ENCODE measurements around the gene SPG11. TPM values are rescaled to one million over a fixed set of nuclear protein-coding genes. Genes with fewer than 3 reads are reported as not detected.

SPG11 gene
- total and polyA plus RNA-seq, 8 donors = 12.1 to 240 (median 104) TPM

- no peak for DNase-seq
- Histone ChIP-seq H3K36me3 (peaks cover 0 to 29% (median 10%) of the 10 kb centered on the region in 4 donors), H3K27me3 (no peaks in the 10 kb centered on the region), H3K9me3 (no peaks in the 10 kb centered on the region), H3K27ac (no peak overlapping the region), H3K4me1 (peaks cover 2 to 13% (median 5%) of the 10 kb centered on the region in 4 donors), H3K4me3 (no peak overlapping the region)
- TF ChIP-seq POLR2AphosphoS5 (IDR thresholded peaks at IDR 0.05) (no peak), EP300 (IDR thresholded peaks at IDR 0.05) (no peak), POLR2A (IDR thresholded peaks at IDR 0.05) (no peak), CTCF (IDR thresholded peaks at IDR 0.05) (no peak)
- 67 to 83% (median 74%) methylated on average over 10 of the region's 10 CpGs for WGBS, 5 donors
- intact Hi-C loops (cut with DNase I; ENCODE audit: low total_unique reads) = no loop called here
These were observed 133.4 kb downstream of the SPG11 start for GRCh38 chr15:44529864-44530604.

- TF ChIP-seq CTCF (IDR thresholded peaks at IDR 0.05) (no peak), POLR2A (IDR thresholded peaks at IDR 0.05) (no peak), EP300 (IDR thresholded peaks at IDR 0.05) (no peak), POLR2AphosphoS5 (IDR thresholded peaks at IDR 0.05) (no peak)
- Histone ChIP-seq H3K36me3 (peaks cover 17 to 45% (median 31%) of the 10 kb centered on the region in 4 donors), H3K27ac (no peak overlapping the region), H3K4me3 (no peak overlapping the region), H3K27me3 (no peaks in the 10 kb centered on the region), H3K4me1 (no peaks in the 10 kb centered on the region), H3K9me3 (no peaks in the 10 kb centered on the region)
- DNase-seq = no peak
- 70 to 85% (median 74%) methylated on average over 2 of the region's 2 CpGs for WGBS, 5 donors
- intact Hi-C loops (cut with DNase I; ENCODE audit: low total_unique reads) = no loop called here
These were observed 136.2 kb downstream of the SPG11 start for GRCh38 chr15:44527241-44527640.

- Histone ChIP-seq H3K9me3 (no peaks in the 10 kb centered on the region), H3K4me1 (no peaks in the 10 kb centered on the region), H3K4me3 (no peak overlapping the region), H3K27ac (no peak overlapping the region), H3K27me3 (no peaks in the 10 kb centered on the region), H3K36me3 (peaks cover 17 to 64% (median 48%) of the 10 kb centered on the region in 4 donors)
- DNase-seq = no peak
- intact Hi-C loops (cut with DNase I; ENCODE audit: low total_unique reads) = no loop called here
- 91 to 100% (median 97%) methylated on average over 1 of the region's 1 CpG for WGBS, 5 donors
- no peak for TF ChIP-seq POLR2AphosphoS5 (IDR thresholded peaks at IDR 0.05)
- TF ChIP-seq EP300 (IDR thresholded peaks at IDR 0.05) = no peak
- no peak for TF ChIP-seq CTCF (IDR thresholded peaks at IDR 0.05)
- TF ChIP-seq POLR2A (IDR thresholded peaks at IDR 0.05) = no peak
These were observed 138.4 kb downstream of the SPG11 start for GRCh38 chr15:44525018-44525417.

- peaks cover 22 to 85% (median 77%) of the 10 kb centered on the region in 4 donors for H3K36me3 ChIP-seq
- intact Hi-C loops (cut with DNase I; ENCODE audit: low total_unique reads) = no loop called here
- DNase-seq = no peak
- TF ChIP-seq POLR2A (IDR thresholded peaks at IDR 0.05) (no peak), CTCF (IDR thresholded peaks at IDR 0.05) (no peak), POLR2AphosphoS5 (IDR thresholded peaks at IDR 0.05) (no peak), EP300 (IDR thresholded peaks at IDR 0.05) (no peak)
- no peaks in the 10 kb centered on the region for H3K4me1 ChIP-seq
- no peaks in the 10 kb centered on the region for H3K9me3 ChIP-seq
- no peaks in the 10 kb centered on the region for H3K27me3 ChIP-seq
- 88 to 93% (median 89%) methylated on average over 6 of the region's 6 CpGs for WGBS, 5 donors
- no peak overlapping the region for H3K4me3 ChIP-seq
- no peak overlapping the region for H3K27ac ChIP-seq
These were observed 143.9 kb downstream of the SPG11 start for GRCh38 chr15:44519537-44519936.
